WTC11 (cell line): Measurements from ENCODE around the gene SEC14L6. TPM values are rescaled to one million over a fixed set of nuclear protein-coding genes. Genes with fewer than 3 reads are reported as not detected.

ENCODE experiments used
- ATAC-seq: fragments of 200-7000 bp; cut with Tn5 transposase; 2 replicates; pipeline ENCODE4 v1.10.0; 2021; ENCODE audit warnings: mild to moderate bottlenecking, moderate library complexity
- CTCF ChIA-PET: fragments of 300-600 bp; sonication (Branson Sonifier 250); formaldehyde crosslinking; loops from one replicate; lab custom pipeline; 2021; ENCODE audit warnings: antibody characterized with exemption; lab: Charles Lee
- POLR2A ChIA-PET: fragments of 350-600 bp; sonication (Branson Sonifier 250); formaldehyde crosslinking; loops from one replicate; lab custom pipeline; 2021; ENCODE audit warnings: antibody characterized with exemption; lab: Charles Lee
- DNase-seq: peaks from one replicate; pipeline ENCODE4 v3.0.0; 2021; ENCODE audit warnings: low spot score
- H3K27ac Mint-ChIP-seq: 2 replicates; pipeline ENCODE4 v1.8.0; 2021; ENCODE audit warnings: mixed read lengths
- H3K27me3 Mint-ChIP-seq: 2 replicates; pipeline ENCODE4 v1.8.0; 2021; ENCODE audit warnings: low read depth, mild to moderate bottlenecking, moderate library complexity, mixed read lengths
- H3K36me3 Mint-ChIP-seq: 2 replicates; pipeline ENCODE4 v1.8.0; 2021; ENCODE audit warnings: mixed read lengths
- H3K4me1 Mint-ChIP-seq: 2 replicates; pipeline ENCODE4 v1.8.0; 2022; ENCODE audit warnings: mixed read lengths
- H3K4me3 Mint-ChIP-seq: 2 replicates; pipeline ENCODE4 v1.8.0; 2021; ENCODE audit warnings: mild to moderate bottlenecking, moderate library complexity, mixed read lengths
- H3K9me3 Mint-ChIP-seq: 2 replicates; pipeline ENCODE4 v1.8.0; 2021; ENCODE audit warnings: mixed read lengths
- E2F4 ChIP-seq: sonication (generic); formaldehyde crosslinking; IDR thresholded peaks from 2 replicates; pipeline ENCODE4 v1.8.1; 2022; ENCODE audit warnings: low read depth, mild to moderate bottlenecking, moderate library complexity, missing genetic modification reagents, borderline replicate concordance
- FOXK1 ChIP-seq: sonication (generic); formaldehyde crosslinking; IDR thresholded peaks from 2 replicates; pipeline ENCODE4 v1.8.0; 2022; ENCODE audit warnings: mild to moderate bottlenecking, moderate library complexity, missing genetic modification reagents
- FOXP1 ChIP-seq: sonication (generic); formaldehyde crosslinking; IDR thresholded peaks from 2 replicates; pipeline ENCODE4 v1.8.0; 2022; ENCODE audit warnings: missing genetic modification reagents, mild to moderate bottlenecking, moderate library complexity, borderline replicate concordance
- HMGXB4 ChIP-seq: sonication (generic); formaldehyde crosslinking; IDR thresholded peaks from 2 replicates; pipeline ENCODE4 v1.8.1; 2023; ENCODE audit warnings: mild to moderate bottlenecking, moderate library complexity, missing genetic modification reagents
- JAZF1 ChIP-seq: fragments of 250-450 bp; sonication (Bioruptor Pico); IDR thresholded peaks from 2 replicates; pipeline ENCODE4 v1.9.0; 2021; ENCODE audit warnings: moderate library complexity, mild to moderate bottlenecking, inconsistent platforms
- JUN ChIP-seq: sonication (generic); formaldehyde crosslinking; IDR thresholded peaks from 2 replicates; pipeline ENCODE4 v1.8.0; 2023; ENCODE audit warnings: mild to moderate bottlenecking, missing genetic modification reagents
- NFATC4 ChIP-seq: fragments of 250-450 bp; sonication (Bioruptor Pico); IDR thresholded peaks from 2 replicates; pipeline ENCODE4 v1.9.0; 2021; ENCODE audit warnings: mild to moderate bottlenecking
- NFE2L1 ChIP-seq: sonication (generic); formaldehyde crosslinking; IDR thresholded peaks from 2 replicates; pipeline ENCODE4 v1.8.1; 2023; ENCODE audit warnings: missing genetic modification reagents
- OVOL2 ChIP-seq: fragments of 250-450 bp; sonication (Bioruptor Pico); IDR thresholded peaks from 2 replicates; pipeline ENCODE4 v1.9.0; 2021; ENCODE audit warnings: mild to moderate bottlenecking, borderline replicate concordance
- RORB ChIP-seq: fragments of 250-450 bp; sonication (Bioruptor Pico); IDR thresholded peaks from 2 replicates; pipeline ENCODE4 v1.9.0; 2021; ENCODE audit warnings: mild to moderate bottlenecking
- SP1 ChIP-seq: sonication (generic); formaldehyde crosslinking; conservative IDR thresholded peaks from 2 replicates; pipeline ENCODE4 v1.8.1; 2022; ENCODE audit warnings: missing genetic modification reagents
- TEAD1 ChIP-seq: sonication (generic); formaldehyde crosslinking; IDR thresholded peaks from 2 replicates; pipeline ENCODE4 v1.8.0; 2022; ENCODE audit warnings: mild to moderate bottlenecking, missing genetic modification reagents
- ZNF121 ChIP-seq: sonication (generic); formaldehyde crosslinking; IDR thresholded peaks from 2 replicates; pipeline ENCODE4 v1.8.0; 2023; ENCODE audit warnings: missing genetic modification reagents
- ZNF219 ChIP-seq: sonication (generic); formaldehyde crosslinking; IDR thresholded peaks from 2 replicates; pipeline ENCODE4 v1.8.0; 2023; ENCODE audit warnings: missing genetic modification reagents, mild to moderate bottlenecking, borderline replicate concordance
- ZNF425 ChIP-seq: fragments of 250-450 bp; sonication (Bioruptor Pico); conservative IDR thresholded peaks from 2 replicates; pipeline ENCODE4 v1.9.0; 2021; ENCODE audit warnings: mild to moderate bottlenecking
- ZNF532 ChIP-seq: fragments of 250-450 bp; sonication (Bioruptor Pico); IDR thresholded peaks from 2 replicates; pipeline ENCODE4 v1.9.0; 2021; ENCODE audit warnings: mild to moderate bottlenecking, borderline replicate concordance
- total RNA-seq: library from RNA; stranded (reverse); gene quantifications from 3 replicates; pipeline ENCODE4 v1.2.3, GENCODE V29; 2021
- TF ChIP-seq, protein P1 (sequence below): fragments of 250-450 bp; sonication (Bioruptor Pico); IDR thresholded peaks from 2 replicates; pipeline ENCODE4 v1.9.0; 2021; ENCODE audit warnings: mild to moderate bottlenecking

The SEC14L6 gene
- total RNA-seq, 1 experiment from 2014 or later, result 1.6 TPM

DNA sequence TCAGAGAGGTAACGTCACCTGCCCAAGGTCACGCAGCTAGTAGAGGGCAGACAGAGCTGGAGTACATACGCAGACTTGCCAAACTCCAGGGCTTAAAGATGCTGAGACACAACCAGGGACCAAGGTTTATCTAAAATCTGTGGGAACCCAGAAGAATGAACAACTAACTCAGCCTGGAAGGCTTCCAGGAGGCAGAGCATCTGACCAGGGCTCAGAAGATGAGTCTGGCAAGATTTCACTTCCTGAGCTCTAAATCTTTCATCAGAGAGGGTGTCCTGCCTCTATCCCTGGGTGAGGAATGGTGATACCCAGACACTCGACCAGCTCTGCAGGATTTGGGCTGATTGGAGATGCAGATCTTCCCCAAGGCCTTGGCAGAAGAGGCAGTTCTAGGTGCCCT lies 18.8 kb upstream of the SEC14L6 start:
- H3K27me3 Mint-ChIP-seq, result no peaks in the 10 kb centered on the region; the same call in none of the 2 replicates
- POLR2A ChIA-PET, result no interaction called here
- CTCF ChIA-PET, result interaction anchor here (0.9 to 1.4 kb wide), 6 partner anchors 10 to 142 kb away, joined by 3 to 6 read pairs (median 4); no protein-coding TSS in a partner anchor

More for the DNA sequence above, 18.8 kb upstream of the SEC14L6 start:
- peaks cover 40% of the 10 kb centered on the region for H3K4me1 Mint-ChIP-seq
- H3K9me3 Mint-ChIP-seq, result no peaks in the 10 kb centered on the region
- no peaks in the 10 kb centered on the region for H3K36me3 Mint-ChIP-seq
- ATAC-seq, result no peak
- no peak for DNase-seq
- no peak for TF ChIP-seq NFE2L1 (CRISPR knock-in tag)
- TF ChIP-seq, protein P1, sequence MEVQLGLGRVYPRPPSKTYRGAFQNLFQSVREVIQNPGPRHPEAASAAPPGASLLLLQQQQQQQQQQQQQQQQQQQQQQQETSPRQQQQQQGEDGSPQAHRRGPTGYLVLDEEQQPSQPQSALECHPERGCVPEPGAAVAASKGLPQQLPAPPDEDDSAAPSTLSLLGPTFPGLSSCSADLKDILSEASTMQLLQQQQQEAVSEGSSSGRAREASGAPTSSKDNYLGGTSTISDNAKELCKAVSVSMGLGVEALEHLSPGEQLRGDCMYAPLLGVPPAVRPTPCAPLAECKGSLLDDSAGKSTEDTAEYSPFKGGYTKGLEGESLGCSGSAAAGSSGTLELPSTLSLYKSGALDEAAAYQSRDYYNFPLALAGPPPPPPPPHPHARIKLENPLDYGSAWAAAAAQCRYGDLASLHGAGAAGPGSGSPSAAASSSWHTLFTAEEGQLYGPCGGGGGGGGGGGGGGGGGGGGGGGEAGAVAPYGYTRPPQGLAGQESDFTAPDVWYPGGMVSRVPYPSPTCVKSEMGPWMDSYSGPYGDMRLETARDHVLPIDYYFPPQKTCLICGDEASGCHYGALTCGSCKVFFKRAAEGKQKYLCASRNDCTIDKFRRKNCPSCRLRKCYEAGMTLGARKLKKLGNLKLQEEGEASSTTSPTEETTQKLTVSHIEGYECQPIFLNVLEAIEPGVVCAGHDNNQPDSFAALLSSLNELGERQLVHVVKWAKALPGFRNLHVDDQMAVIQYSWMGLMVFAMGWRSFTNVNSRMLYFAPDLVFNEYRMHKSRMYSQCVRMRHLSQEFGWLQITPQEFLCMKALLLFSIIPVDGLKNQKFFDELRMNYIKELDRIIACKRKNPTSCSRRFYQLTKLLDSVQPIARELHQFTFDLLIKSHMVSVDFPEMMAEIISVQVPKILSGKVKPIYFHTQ (CRISPR knock-in tag), result no peak
- TF ChIP-seq E2F4 (CRISPR knock-in tag), result no peak
- TF ChIP-seq FOXP1, result no peak
- no peak for TF ChIP-seq HMGXB4 (CRISPR knock-in tag)
- TF ChIP-seq SP1 (CRISPR knock-in tag), result no peak
- no peak for TF ChIP-seq JUN (CRISPR knock-in tag)
- TF ChIP-seq ZNF425, result no peak
- TF ChIP-seq TEAD1, result no peak
- TF ChIP-seq OVOL2 (CRISPR knock-in tag), result no peak
- TF ChIP-seq NFATC4 (CRISPR knock-in tag), result no peak
- no peak for TF ChIP-seq RORB
- no peak for TF ChIP-seq ZNF532
- no peak for TF ChIP-seq JAZF1 (CRISPR knock-in tag)
- no peak for TF ChIP-seq ZNF121 (CRISPR knock-in tag)
- TF ChIP-seq FOXK1, result no peak
- TF ChIP-seq ZNF219 (CRISPR knock-in tag), result no peak
- H3K27ac Mint-ChIP-seq, result peak overlapping the region; percentile 76; the same call in 1 of the 2 replicates
- no peak overlapping the region for H3K4me3 Mint-ChIP-seq
